Activated CD8-positive, alpha-beta T cell treated with anti-CD3 and anti-CD28 coated beads, Interleukin-2, amount 10 ng/mL, durations not matched to agents 7 days and 5 days (primary cell): Measurements from ENCODE around the gene CASP8AP2. TPM values are rescaled to one million over a fixed set of nuclear protein-coding genes. Genes with fewer than 3 reads are reported as not detected.

Source experiments
- ATAC-seq: fragments of 150-1000 bp; cut with Tn5 transposase; one replicate; pipeline ENCODE4 v1.10.0; 2021; ENCODE audit warnings: moderate library complexity
- CTCF ChIA-PET: fragments of 350-600 bp; sonication (Branson Sonifier 250); formaldehyde crosslinking; loops from one replicate; lab custom pipeline; 2021; ENCODE audit warnings: antibody characterized with exemption; lab: Charles Lee
- POLR2A ChIA-PET: fragments of 350-600 bp; sonication (Branson Sonifier 250); formaldehyde crosslinking; loops from one replicate; lab custom pipeline; 2021; ENCODE audit warnings: antibody characterized with exemption; lab: Charles Lee
- DNase-seq: peaks from one replicate; pipeline ENCODE4 v3.0.0-alpha.2; 2020
- H3K27ac Mint-ChIP-seq: one replicate; pipeline ENCODE4 v1.8.0; 2021; ENCODE audit warnings: mild to moderate bottlenecking, mixed read lengths
- H3K27me3 Mint-ChIP-seq: one replicate; pipeline ENCODE4 v1.8.0; 2021; ENCODE audit warnings: low read depth, mixed read lengths
- H3K36me3 Mint-ChIP-seq: one replicate; pipeline ENCODE4 v1.8.0; 2021; ENCODE audit warnings: low read depth, mixed read lengths
- H3K4me1 Mint-ChIP-seq: one replicate; pipeline ENCODE4 v1.8.0; 2021; ENCODE audit warnings: low read depth, mixed read lengths
- H3K4me3 Mint-ChIP-seq: one replicate; pipeline ENCODE4 v1.8.0; 2021; ENCODE audit warnings: mild to moderate bottlenecking, mixed read lengths
- H3K9me3 Mint-ChIP-seq: one replicate; pipeline ENCODE4 v1.8.0; 2022; ENCODE audit warnings: mixed read lengths; ENCODE audit not compliant: insufficient read depth
- total RNA-seq, 2 experiments: library from RNA; stranded (reverse); gene quantifications; one replicate each; pipeline ENCODE4 v1.2.3, GENCODE V29; 2021

CASP8AP2 gene
- total RNA-seq, 2 experiments from 2014 or later: 42.5 to 47.3 TPM

DNA sequence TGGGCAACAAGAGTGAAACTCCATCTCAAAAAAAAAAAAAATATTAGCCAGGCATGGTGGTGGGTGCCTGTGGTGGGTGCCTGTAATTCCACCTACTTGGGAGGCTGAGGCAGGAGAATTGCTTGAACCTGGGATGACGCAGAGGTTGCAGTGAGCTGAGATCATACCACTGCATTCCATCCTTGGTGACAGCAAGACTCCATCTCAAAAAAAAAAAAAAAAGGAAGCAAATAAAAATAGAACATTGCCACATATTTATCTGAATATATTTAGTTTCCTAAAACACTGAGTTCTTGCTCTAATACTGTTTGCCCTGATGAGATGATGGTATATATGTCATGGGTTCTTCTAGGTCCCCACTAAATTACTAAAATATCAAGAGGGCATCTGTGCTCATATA, 28.4 kb downstream of the CASP8AP2 start:
- ChIA-PET CTCF (no interaction called here), POLR2A (interaction anchor here (0.7 kb wide), 1 partner anchor 116 kb away, joined by 3 read pairs; no protein-coding TSS in a partner anchor)
- Mint-ChIP-seq H3K27me3 (no peaks in the 10 kb centered on the region), H3K4me1 (peaks cover 15% of the 10 kb centered on the region), H3K4me3 (no peak overlapping the region), H3K36me3 (peaks cover 67% of the 10 kb centered on the region), H3K27ac (no peak overlapping the region), H3K9me3 (no peaks in the 10 kb centered on the region)
- DNase-seq: no peak
- ATAC-seq: no peak

GRCh38 chr6:89859744-89860143, 30.1 kb downstream of the CASP8AP2 start:
- Mint-ChIP-seq H3K36me3 (peaks cover 70% of the 10 kb centered on the region), H3K4me3 (no peak overlapping the region), H3K27ac (peak overlapping the region; percentile 72), H3K9me3 (no peaks in the 10 kb centered on the region), H3K27me3 (no peaks in the 10 kb centered on the region), H3K4me1 (peaks cover 15% of the 10 kb centered on the region)
- ChIA-PET CTCF (no interaction called here), POLR2A (interaction anchor here (0.8 to 1.9 kb wide), 2 partner anchors 10 to 31 kb away, joined by 3 to 6 read pairs; no protein-coding TSS in a partner anchor)
- DNase-seq (no peak), ATAC-seq (peak; percentile 57)

DNA sequence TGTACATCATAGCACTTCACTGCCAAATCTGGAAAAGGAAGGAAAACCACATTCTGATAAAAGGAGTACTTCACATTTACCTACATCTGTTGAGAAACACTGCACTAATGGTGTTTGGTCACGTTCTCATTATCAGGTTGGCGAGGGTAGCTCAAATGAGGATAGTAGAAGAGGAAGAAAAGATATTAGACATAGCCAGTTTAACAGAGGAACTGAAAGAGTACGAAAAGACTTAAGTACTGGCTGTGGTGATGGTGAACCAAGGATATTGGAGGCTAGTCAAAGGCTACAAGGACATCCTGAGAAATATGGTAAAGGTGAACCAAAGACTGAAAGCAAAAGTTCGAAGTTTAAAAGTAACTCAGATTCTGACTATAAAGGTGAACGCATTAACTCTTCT, 32.6 kb downstream of the CASP8AP2 start:
- POLR2A ChIA-PET: no interaction called here
- DNase-seq: no peak
- CTCF ChIA-PET: no interaction called here
- H3K9me3 Mint-ChIP-seq: no peaks in the 10 kb centered on the region
- H3K4me1 Mint-ChIP-seq: peaks cover 15% of the 10 kb centered on the region
- no peak overlapping the region for H3K4me3 Mint-ChIP-seq
- H3K27me3 Mint-ChIP-seq: no peaks in the 10 kb centered on the region
- no peak for ATAC-seq
- H3K36me3 Mint-ChIP-seq: peaks cover 77% of the 10 kb centered on the region
- no peak overlapping the region for H3K27ac Mint-ChIP-seq

DNA sequence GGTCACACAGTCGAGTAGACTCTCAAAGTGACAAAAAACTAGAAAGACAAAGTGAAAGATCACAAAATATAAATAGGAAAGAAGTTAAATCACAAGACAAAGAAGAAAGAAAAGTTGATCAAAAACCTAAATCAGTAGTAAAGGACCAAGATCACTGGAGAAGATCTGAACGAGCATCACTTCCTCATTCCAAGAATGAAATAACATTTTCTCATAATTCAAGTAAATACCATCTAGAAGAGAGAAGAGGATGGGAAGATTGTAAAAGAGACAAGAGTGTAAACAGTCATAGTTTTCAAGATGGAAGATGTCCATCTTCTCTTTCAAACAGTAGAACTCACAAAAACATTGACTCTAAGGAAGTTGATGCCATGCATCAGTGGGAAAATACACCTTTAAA, 33.0 kb downstream of the CASP8AP2 start:
- peaks cover 15% of the 10 kb centered on the region for H3K4me1 Mint-ChIP-seq
- no peaks in the 10 kb centered on the region for H3K27me3 Mint-ChIP-seq
- H3K9me3 Mint-ChIP-seq: no peaks in the 10 kb centered on the region
- H3K27ac Mint-ChIP-seq: no peak overlapping the region
- H3K4me3 Mint-ChIP-seq: no peak overlapping the region
- POLR2A ChIA-PET: no interaction called here
- ATAC-seq (no peak), DNase-seq (no peak)
- CTCF ChIA-PET: no interaction called here
- peaks cover 81% of the 10 kb centered on the region for H3K36me3 Mint-ChIP-seq

DNA sequence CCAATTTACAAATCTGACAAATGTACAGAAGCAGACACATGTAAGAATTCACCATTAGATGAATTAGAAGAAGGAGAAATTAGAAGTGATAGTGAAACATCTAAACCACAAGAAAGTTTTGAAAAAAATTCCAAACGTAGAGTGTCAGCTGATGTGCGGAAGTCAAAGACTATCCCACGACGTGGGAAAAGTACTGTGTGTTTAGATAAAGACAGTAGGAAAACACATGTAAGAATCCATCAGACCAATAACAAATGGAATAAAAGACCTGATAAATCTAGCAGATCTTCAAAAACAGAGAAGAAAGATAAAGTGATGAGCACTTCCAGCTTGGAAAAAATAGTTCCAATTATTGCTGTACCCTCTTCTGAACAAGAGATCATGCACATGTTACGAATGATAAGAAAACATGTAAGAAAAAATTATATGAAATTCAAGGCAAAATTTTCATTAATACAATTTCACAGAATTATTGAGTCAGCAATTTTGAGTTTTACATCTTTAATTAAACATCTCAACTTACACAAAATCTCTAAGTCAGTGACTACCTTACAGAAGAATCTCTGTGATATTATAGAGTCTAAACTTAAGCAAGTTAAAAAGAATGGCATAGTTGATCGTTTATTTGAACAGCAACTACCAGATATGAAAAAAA, 36.5 kb downstream of the CASP8AP2 start:
- Mint-ChIP-seq H3K36me3 (peaks cover 81% of the 10 kb centered on the region), H3K9me3 (no peaks in the 10 kb centered on the region), H3K4me3 (no peak overlapping the region), H3K4me1 (peaks cover 9% of the 10 kb centered on the region), H3K27me3 (no peaks in the 10 kb centered on the region), H3K27ac (no peak overlapping the region)
- ATAC-seq (no peak), DNase-seq (no peak)
- POLR2A ChIA-PET: interaction anchor here (0.6 kb wide), 1 partner anchor 33 kb away, joined by 3 read pairs; no protein-coding TSS in a partner anchor
- CTCF ChIA-PET: no interaction called here

DNA sequence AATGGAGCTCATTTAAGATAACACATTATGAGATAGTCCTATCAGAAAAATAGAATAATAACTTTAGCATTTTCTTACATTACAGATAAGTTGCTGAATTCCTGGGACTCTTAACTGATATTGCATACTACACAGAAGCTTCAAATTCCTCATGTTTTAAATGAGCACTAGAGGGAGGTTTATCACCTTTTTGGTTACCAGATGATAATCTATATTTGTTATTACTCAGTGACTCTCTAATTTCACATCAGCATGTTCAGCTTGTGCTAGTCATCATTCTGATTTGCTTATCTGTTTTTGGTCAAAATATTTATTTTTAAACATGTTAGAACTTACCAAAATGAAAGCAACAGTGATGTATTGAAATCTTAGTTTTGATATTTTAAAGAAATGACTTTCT, 44.0 kb downstream of the CASP8AP2 start:
- no peaks in the 10 kb centered on the region for H3K27me3 Mint-ChIP-seq
- H3K9me3 Mint-ChIP-seq: no peaks in the 10 kb centered on the region
- ChIA-PET CTCF (interaction anchor here (0.9 to 1.4 kb wide), 2 partner anchors 44 to 606 kb away, joined by 3 to 6 read pairs; partner anchors contain the start of gene CASP8AP2), POLR2A (interaction anchor here (0.9 kb wide), 1 partner anchor 18 kb away, joined by 3 read pairs; no protein-coding TSS in a partner anchor)
- no peak overlapping the region for H3K4me3 Mint-ChIP-seq
- DNase-seq (no peak), ATAC-seq (no peak)
- H3K36me3 Mint-ChIP-seq: peaks cover 40% of the 10 kb centered on the region
- no peak overlapping the region for H3K27ac Mint-ChIP-seq
- no peaks in the 10 kb centered on the region for H3K4me1 Mint-ChIP-seq

GRCh38 chr6:89874438-89874837, 44.8 kb downstream of the CASP8AP2 start:
- ATAC-seq: no peak
- no peaks in the 10 kb centered on the region for H3K4me1 Mint-ChIP-seq
- H3K27ac Mint-ChIP-seq: no peak overlapping the region
- no peaks in the 10 kb centered on the region for H3K27me3 Mint-ChIP-seq
- peaks cover 38% of the 10 kb centered on the region for H3K36me3 Mint-ChIP-seq
- ChIA-PET POLR2A (no interaction called here), CTCF (no interaction called here)
- H3K9me3 Mint-ChIP-seq: no peaks in the 10 kb centered on the region
- no peak overlapping the region for H3K4me3 Mint-ChIP-seq
- DNase-seq: no peak

GRCh38 chr6:89886378-89887120, 56.9 kb downstream of the CASP8AP2 start:
- ChIA-PET POLR2A (interaction anchor here (0.6 kb wide), 1 partner anchor 754 kb away, joined by 3 read pairs; no protein-coding TSS in a partner anchor), CTCF (no interaction called here)
- H3K9me3 Mint-ChIP-seq: no peaks in the 10 kb centered on the region
- ATAC-seq (no peak), DNase-seq (no peak)
- H3K27me3 Mint-ChIP-seq: peaks cover 16% of the 10 kb centered on the region
- no peak overlapping the region for H3K4me3 Mint-ChIP-seq
- no peaks in the 10 kb centered on the region for H3K36me3 Mint-ChIP-seq
- H3K27ac Mint-ChIP-seq: no peak overlapping the region
- H3K4me1 Mint-ChIP-seq: peaks cover 6% of the 10 kb centered on the region

DNA sequence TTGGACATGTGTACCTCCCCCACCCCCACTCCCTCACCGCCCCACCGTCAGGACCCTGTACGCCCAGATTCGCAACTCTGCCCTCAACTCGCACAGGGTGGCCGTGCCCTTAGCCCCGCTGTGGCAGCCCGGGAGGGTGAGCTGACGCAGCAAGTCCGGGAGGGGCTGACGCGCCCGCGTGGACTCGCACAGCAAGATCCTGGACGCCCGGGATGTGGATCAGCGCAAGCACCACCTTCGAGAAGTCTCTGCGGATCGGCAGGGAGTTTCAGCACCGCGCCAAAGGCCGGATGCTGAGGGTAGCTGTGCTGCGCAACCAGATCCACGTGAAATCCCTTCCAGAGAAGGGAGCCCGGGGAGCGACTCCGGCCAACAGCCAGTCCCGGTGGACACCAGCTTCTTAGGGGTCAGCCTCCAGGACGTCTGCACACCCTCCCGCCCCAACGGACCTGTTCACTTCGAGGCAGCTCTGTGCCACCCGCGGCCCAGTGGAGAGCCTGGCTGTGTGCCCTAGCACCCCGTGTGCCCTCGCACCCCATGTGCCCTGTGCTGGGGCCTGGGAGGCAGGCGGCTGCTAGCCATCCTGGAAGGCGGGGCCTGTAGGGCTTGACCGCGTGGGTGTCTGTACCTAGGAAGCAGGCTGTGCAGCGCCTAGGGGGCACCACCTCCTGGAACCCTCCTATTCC, 57.9 kb downstream of the CASP8AP2 start:
- Mint-ChIP-seq H3K27ac (no peak overlapping the region), H3K36me3 (no peaks in the 10 kb centered on the region), H3K27me3 (peaks cover 19% of the 10 kb centered on the region), H3K4me3 (no peak overlapping the region), H3K9me3 (no peaks in the 10 kb centered on the region), H3K4me1 (peaks cover 6% of the 10 kb centered on the region)
- CTCF ChIA-PET: no interaction called here
- DNase-seq: no peak
- POLR2A ChIA-PET: no interaction called here
- ATAC-seq: peak; percentile 55

DNA sequence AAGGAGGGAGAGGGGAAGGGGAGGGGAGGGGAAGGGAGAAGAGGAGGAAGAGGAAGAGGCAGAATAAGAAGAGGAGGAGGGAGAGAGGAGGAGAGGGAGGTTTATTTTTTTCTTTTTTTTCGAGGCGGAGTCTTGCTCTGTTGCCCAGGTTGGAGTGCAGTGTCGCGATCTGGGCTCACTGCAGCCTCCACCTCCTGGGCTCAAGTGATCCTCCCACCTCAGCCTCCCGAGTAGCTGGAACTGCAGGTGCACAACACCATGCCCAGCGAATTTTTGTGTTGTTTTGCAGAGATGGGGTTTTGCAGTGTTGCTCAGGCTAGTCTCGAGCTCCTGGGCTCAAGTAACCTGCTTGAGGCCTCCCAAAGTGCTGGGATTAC, 58.4 kb downstream of the CASP8AP2 start:
- no peaks in the 10 kb centered on the region for H3K9me3 Mint-ChIP-seq
- H3K4me3 Mint-ChIP-seq: no peak overlapping the region
- no peaks in the 10 kb centered on the region for H3K36me3 Mint-ChIP-seq
- POLR2A ChIA-PET: no interaction called here
- H3K27ac Mint-ChIP-seq: no peak overlapping the region
- ATAC-seq (no peak), DNase-seq (no peak)
- peaks cover 21% of the 10 kb centered on the region for H3K27me3 Mint-ChIP-seq
- CTCF ChIA-PET: no interaction called here
- H3K4me1 Mint-ChIP-seq: peaks cover 6% of the 10 kb centered on the region

- no peak overlapping the region for H3K4me3 Mint-ChIP-seq
- H3K4me1 Mint-ChIP-seq: peaks cover 6% of the 10 kb centered on the region
- H3K9me3 Mint-ChIP-seq: no peaks in the 10 kb centered on the region
- peaks cover 26% of the 10 kb centered on the region for H3K27me3 Mint-ChIP-seq
- no peak overlapping the region for H3K27ac Mint-ChIP-seq
- POLR2A ChIA-PET: no interaction called here
- no peak for ATAC-seq
- H3K36me3 Mint-ChIP-seq: no peaks in the 10 kb centered on the region
- no peak for DNase-seq
- CTCF ChIA-PET: no interaction called here
Measured at GRCh38 chr6:89888871-89889270, 59.2 kb downstream of the CASP8AP2 start.
